NCI-H345 treated with DMSO at 0.1 percent for 48 hours (cell line): ENCODE measurements around the gene SLC25A34.

Experiments used
- DNase-seq: peaks from one replicate; lab custom pipeline; 2025; ENCODE audit not compliant: unreplicated experiment; lab: John Stamatoyannopoulos, UW

SLC25A34 gene

DNA sequence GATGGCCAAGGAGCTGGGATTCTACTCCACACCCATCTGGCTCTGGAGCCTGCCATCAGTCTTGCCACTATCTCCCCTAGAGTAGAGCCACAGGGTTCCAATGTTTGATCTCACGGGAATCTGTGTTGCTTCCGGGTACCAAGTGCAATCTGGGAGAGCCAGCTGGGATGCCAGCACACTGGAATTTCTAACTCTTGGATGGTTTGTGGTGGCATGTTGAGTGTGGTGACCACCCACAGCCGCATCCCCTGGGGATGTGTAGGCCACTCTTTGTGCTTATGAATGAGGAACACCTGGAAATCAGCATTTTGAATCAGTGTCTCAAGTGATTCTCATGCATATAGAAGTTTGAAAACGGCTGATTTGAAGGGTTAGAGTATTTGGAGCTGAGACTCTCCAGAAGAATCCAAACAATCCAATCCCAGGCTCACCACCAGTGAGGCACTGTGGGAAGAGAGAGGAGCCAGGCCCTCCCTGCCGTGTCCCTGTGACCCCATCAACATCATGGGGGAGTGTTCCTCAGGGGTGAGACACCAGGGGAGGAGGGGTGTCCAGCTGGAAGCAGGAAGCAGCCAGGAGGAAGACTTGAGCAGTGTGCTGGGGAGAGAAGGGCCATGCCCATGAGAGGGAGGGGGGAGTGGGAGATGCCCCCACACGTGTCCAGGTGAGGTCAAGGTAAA is 35.9 kb downstream of the SLC25A34 start:
- DNase-seq: no peak

DNA sequence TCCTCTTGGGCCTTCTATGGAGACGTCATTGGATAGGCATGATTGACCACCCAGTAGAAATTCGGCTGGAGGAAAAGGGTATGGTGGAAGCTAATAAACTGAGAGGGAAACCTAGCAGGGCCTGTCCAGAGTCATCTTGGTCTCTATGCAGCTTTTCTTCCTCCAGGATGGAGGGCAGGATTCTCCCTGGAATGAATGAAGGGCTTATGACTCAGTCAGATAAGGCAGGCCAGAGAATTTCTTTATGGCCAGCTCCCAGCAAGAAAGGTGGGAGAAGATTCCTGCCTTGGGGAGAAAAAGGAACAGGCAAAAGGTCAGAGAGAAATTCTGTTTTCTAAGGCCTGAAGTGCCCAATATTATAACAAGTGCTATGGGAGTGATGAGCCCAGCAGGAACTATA is 39.6 kb downstream of the SLC25A34 start:
- no peak for DNase-seq

DNA sequence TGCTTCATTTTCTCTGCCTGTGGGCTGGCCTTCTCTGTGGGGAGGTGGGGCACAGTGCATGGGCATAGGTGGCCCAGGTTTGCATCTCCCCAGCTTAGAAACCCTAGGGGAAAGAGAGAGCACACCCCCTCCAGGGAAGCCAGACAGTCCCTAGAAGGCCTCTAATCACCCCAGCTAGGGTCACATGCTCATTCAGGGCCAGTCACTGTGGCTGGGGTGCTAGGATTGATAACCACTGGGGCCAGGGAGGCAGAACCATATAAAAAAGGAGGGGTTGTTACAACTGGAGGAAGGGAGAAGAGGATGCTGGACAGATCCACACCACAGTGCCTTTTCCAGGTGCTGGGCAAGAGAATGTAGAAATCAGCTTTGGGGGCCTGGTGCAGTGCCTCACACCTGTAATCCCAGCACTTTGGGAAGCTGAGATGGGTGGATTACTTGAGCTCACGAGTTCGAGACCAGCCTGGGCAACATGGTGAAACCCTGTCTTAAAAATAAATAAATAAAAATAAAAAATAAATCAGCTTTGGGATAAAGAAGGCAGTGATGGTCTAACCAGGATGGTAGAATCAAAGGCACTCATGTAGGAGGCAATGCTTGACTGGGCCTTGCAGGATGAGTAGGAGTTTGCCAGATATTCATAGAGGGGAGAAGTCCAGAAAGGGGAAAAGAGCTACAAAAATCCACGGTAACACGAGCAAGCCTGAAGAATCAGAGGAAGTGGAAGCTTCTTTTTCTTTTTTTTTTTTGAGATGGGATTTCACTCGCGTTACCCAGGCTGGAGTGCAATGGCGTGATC is 42.0 kb downstream of the SLC25A34 start:
- no peak for DNase-seq

GRCh38 chr1:15785683-15786082 is 49.6 kb downstream of the SLC25A34 start:
- DNase-seq: no peak

DNA sequence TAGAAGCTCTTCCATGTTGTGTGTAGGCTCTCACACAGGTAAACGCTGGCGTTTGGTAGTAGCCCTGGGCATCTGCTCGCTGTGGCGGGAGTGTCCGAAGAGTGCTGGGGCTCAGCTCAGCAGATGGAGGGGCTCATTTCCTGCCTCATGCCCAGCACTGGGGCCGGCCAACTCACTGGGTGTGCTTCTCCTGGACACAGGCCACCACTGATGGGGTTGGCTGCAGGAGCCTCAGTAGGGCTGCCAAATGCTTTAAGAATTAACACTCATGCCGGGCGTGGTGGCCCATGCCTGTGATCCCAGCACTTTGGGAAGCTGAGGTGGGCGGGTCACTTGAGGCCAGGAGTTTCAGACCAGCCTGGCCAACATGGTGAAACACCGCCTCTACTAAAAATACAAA is 50.5 kb downstream of the SLC25A34 start:
- DNase-seq: no peak

DNA sequence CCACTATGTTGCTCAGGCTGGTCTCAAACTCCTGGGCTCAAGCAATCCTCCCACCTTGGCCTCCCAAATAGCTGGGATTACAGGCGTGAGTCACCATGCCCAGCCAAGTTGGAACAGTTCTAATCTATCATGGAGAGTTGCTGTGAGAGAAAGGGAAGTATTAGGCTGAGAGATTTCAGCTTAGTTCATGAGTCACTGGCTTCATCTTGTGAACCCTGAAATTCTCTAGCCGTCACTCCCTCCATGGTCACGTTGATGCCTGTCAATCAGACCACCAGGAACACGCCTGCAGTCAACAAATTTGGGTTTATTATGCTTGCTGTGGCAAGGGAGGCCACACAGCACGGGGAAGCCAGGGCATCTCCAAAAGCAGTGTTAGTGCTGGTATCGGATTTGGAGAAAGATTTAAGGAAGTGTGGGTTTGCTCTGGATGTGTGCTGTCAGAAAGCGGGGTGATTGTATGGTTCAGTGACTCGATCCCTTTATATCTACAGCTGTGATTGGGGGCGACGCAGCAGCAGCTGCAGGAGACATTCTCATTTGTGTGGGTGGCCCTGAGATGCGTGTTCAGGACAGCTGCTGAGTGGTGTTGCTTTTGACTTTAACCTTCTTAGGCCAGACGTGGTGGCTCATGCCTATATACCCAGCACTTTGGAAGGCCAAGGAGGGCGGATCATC is 52.7 kb downstream of the SLC25A34 start:
- DNase-seq: no peak
